Measurements from ENCODE around the gene AHCYL2.

DNA sequence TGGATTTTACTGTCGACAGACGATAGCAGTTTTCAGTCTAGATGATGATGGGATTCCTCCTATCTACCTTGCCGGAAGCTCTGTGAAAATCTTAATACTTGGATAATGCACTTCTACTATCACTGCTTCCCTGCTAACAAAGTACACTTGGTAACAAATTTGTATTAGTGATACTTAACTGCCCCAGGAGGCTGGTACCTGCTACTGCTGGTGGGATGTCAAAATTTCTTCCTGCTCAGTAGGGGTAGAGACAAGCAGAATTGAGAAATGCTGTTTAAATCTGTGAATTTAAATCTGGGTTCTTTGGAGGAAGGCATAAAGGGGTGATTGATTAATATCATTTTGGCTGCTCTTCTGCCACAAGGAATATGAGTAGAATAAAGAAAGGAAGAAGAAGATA, 109.6 kb downstream of the AHCYL2 start:
- TF ChIP-seq, protein P1, sequence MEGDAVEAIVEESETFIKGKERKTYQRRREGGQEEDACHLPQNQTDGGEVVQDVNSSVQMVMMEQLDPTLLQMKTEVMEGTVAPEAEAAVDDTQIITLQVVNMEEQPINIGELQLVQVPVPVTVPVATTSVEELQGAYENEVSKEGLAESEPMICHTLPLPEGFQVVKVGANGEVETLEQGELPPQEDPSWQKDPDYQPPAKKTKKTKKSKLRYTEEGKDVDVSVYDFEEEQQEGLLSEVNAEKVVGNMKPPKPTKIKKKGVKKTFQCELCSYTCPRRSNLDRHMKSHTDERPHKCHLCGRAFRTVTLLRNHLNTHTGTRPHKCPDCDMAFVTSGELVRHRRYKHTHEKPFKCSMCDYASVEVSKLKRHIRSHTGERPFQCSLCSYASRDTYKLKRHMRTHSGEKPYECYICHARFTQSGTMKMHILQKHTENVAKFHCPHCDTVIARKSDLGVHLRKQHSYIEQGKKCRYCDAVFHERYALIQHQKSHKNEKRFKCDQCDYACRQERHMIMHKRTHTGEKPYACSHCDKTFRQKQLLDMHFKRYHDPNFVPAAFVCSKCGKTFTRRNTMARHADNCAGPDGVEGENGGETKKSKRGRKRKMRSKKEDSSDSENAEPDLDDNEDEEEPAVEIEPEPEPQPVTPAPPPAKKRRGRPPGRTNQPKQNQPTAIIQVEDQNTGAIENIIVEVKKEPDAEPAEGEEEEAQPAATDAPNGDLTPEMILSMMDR (IDR thresholded peaks at IDR 0.05) = no peak
- TF ChIP-seq, protein P2, sequence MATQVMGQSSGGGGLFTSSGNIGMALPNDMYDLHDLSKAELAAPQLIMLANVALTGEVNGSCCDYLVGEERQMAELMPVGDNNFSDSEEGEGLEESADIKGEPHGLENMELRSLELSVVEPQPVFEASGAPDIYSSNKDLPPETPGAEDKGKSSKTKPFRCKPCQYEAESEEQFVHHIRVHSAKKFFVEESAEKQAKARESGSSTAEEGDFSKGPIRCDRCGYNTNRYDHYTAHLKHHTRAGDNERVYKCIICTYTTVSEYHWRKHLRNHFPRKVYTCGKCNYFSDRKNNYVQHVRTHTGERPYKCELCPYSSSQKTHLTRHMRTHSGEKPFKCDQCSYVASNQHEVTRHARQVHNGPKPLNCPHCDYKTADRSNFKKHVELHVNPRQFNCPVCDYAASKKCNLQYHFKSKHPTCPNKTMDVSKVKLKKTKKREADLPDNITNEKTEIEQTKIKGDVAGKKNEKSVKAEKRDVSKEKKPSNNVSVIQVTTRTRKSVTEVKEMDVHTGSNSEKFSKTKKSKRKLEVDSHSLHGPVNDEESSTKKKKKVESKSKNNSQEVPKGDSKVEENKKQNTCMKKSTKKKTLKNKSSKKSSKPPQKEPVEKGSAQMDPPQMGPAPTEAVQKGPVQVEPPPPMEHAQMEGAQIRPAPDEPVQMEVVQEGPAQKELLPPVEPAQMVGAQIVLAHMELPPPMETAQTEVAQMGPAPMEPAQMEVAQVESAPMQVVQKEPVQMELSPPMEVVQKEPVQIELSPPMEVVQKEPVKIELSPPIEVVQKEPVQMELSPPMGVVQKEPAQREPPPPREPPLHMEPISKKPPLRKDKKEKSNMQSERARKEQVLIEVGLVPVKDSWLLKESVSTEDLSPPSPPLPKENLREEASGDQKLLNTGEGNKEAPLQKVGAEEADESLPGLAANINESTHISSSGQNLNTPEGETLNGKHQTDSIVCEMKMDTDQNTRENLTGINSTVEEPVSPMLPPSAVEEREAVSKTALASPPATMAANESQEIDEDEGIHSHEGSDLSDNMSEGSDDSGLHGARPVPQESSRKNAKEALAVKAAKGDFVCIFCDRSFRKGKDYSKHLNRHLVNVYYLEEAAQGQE (IDR thresholded peaks at IDR 0.05; ENCODE audit: insufficient read depth in 1 of 2, low read depth in 2 of 2, low read length in 1 of 2) = no peak
- TF ChIP-seq SIN3A (IDR thresholded peaks at IDR 0.05; ENCODE audit: borderline replicate concordance, insufficient read depth, low read depth, low read length) = no peak
